Adrenal gland (tissue), 19 donors: ENCODE results near the gene NUP37. TPM values are rescaled to one million over a fixed set of nuclear protein-coding genes. Genes with fewer than 3 reads are reported as not detected.
A peak's percentile ranks its signal among the peaks of the same experiment; 100 is the strongest.
"Not testable (repeated sequence)": the region's sequence is repeated elsewhere in the genome, so short reads cannot be mapped to it uniquely, and the experiment has no call there.

Experiments
- DNase-seq, 7 donors: peaks; one replicate each; pipeline ENCODE4 v3.0.0-alpha.2; 2019 to 2020
- H3K27ac ChIP-seq, 5 donors: fragments of 200-600 bp; sonication (generic) in 4 of 5; 1 replicate in 3 of 5; 2 replicates in 2 of 5; pipeline versions ENCODE4 v1.5.1 to v1.8.0; 2016 to 2020; ENCODE audit warnings: mild to moderate bottlenecking in 1 of 5
- H3K27me3 ChIP-seq: fragments of 200-600 bp; 2 replicates; pipeline ENCODE4 v1.8.0; 2021
- H3K36me3 ChIP-seq, 2 donors: fragments of 200-600 bp; replicated peaks in 1 of 2; 1 replicate in 1 of 2; 2 replicates in 1 of 2; pipeline versions ENCODE4 v1.5.1 to v1.8.0; 2018 to 2022
- H3K4me1 ChIP-seq, 2 donors: fragments of 200-600 bp; replicated peaks in 1 of 2; 1 replicate in 1 of 2; 2 replicates in 1 of 2; pipeline versions ENCODE4 v1.5.1 to v1.8.0; 2018 to 2021
- H3K4me3 ChIP-seq, 4 donors: fragments of 200-600 bp; sonication (generic) in 3 of 4; one replicate each; pipeline ENCODE4 v1.5.1; 2016 to 2018
- H3K9me3 ChIP-seq, 3 donors: fragments of 200-600 bp; sonication (generic) in 1 of 3; replicated peaks in 1 of 3; 1 replicate in 2 of 3; 2 replicates in 1 of 3; pipeline versions ENCODE4 v1.5.1 to v1.8.0; 2016 to 2021
- CTCF ChIP-seq, 6 experiments: fragments of 450-650 bp in 4 of 6; fragments of 200-600 bp in 2 of 6; sonication (generic) in 1 of 6; IDR thresholded peaks; 1 replicate in 5 of 6; 2 replicates in 1 of 6; pipeline versions ENCODE4 v1.5.1 to v1.8.0; 2016 to 2021; ENCODE audit warnings: antibody characterized with exemption in 6 of 6, mild to moderate bottlenecking in 2 of 6, moderate library complexity in 1 of 6
- POLR2A ChIP-seq, 2 donors: fragments of 450-650 bp; IDR thresholded peaks; one replicate each; pipeline ENCODE4 v1.6.1; 2017; ENCODE audit warnings: antibody characterized with exemption in 2 of 2, mild to moderate bottlenecking in 2 of 2, moderate library complexity in 1 of 2
- WGBS, 4 donors: extraction: QIAGEN DNeasy Blood & Tissue Kit in 2 of 4; methylation state at CpG; one replicate each; pipeline versions ENCODE4 v1.1.5 to v1.1.7; 2013 to 2017; 5-methylcytosine and 5-hydroxymethylcytosine counted together
- intact Hi-C, 2 donors: fragments of 100-400 bp; cut with DNase I; formaldehyde crosslinking; loops; one replicate each; pipeline versions ENCODE4 v1.14.1 to v1.15.0; 2022 to 2023
- long read RNA-seq, 10 donors: library from polyadenylated mRNA in 3 of 10; unstranded in 2 of 10; stranded (forward) in 1 of 10; transcript quantifications; one replicate each; pipeline ENCODE4 v2.0.0 and lab custom pipeline, GENCODE V29; 2021 to 2026
- polyA plus RNA-seq, 3 donors: library from polyadenylated mRNA; stranded (reverse); fragments of 200-250 nt in 2 of 3; fragments of 350-450 nt in 1 of 3; fragmentation: Illumina TruSeq in 1 of 3; extraction: RNeasy Lipid Tissue Mini Kit (QIAGEN cat#74804) in 1 of 3; gene quantifications; one replicate each; pipeline ENCODE4 v1.2.3, GENCODE V29; 2013 to 2014
- total RNA-seq, 9 donors: library from RNA; depleted of rRNA in 4 of 9; stranded (reverse); fragments of >200 nt in 4 of 9; fragments of 120-200 nt in 1 of 9; fragmentation: NEBNext Ultra II Directional in 1 of 9; extraction: Animal tissue kit (Norgen Biotek cat#: 25700) in 1 of 9; gene quantifications; one replicate each; pipeline versions ENCODE4 v1.1.0 to v1.2.4, GENCODE V29; 2013 to 2023
- donor health status: healthy with polysubstance abuse.
- donor health status: Bipolar disorder and iron deficiency.
- donor health status: DM: yes; HTN: yes; CAD: no.
- donor health status: DM: no; HTN: no; CAD: no.
- donor health status: DM: no; HTN: no; CAD: no.
- donor health status: DM: yes; HTN: yes; CAD: no.

The NUP37 gene
- 10 to 100 TPM; 16.2 to 80.8 (median 29.7) TPM for total RNA-seq
- 10 to 100 TPM in 2 of 3 donors, 1 to 10 TPM in 1; 8.6 to 28.3 (median 12.5) TPM for polyA plus RNA-seq
- long read RNA-seq, donor 1, transcript NUP37-209 (10 exons, 2,372 nt) = major isoform, 7 of 18 reads
- long read RNA-seq, donor 1, partial matches to known transcripts = 10 of 18 reads
- long read RNA-seq, donor 1, other reads (novel, unspliced or antisense) = 0 of 18 reads
- long read RNA-seq, donor 2, transcript NUP37-209 (10 exons, 2,372 nt) = major isoform, 7 of 8 reads
- long read RNA-seq, donor 2, partial matches to known transcripts = 0 of 8 reads
- long read RNA-seq, donor 2, other reads (novel, unspliced or antisense) = 0 of 8 reads
- long read RNA-seq, donor 3, partial matches to known transcripts = 0 of 5 reads
- long read RNA-seq, donor 3, other reads (novel, unspliced or antisense) = 0 of 5 reads
- long read RNA-seq, donor 4, transcript NUP37-209 (10 exons, 2,372 nt) = major isoform, 15 of 19 reads
- long read RNA-seq, donor 4, partial matches to known transcripts = 1 of 19 reads
- long read RNA-seq, donor 4, other reads (novel, unspliced or antisense) = 1 of 19 reads
- long read RNA-seq, donor 5, transcript NUP37-209 (10 exons, 2,372 nt) = major isoform, 12 of 15 reads
- long read RNA-seq, donor 5, partial matches to known transcripts = 1 of 15 reads
- long read RNA-seq, donor 5, other reads (novel, unspliced or antisense) = 2 of 15 reads
- long read RNA-seq, donor 6, transcript NUP37-209 (10 exons, 2,372 nt) = major isoform, 8 of 9 reads
- long read RNA-seq, donor 6, partial matches to known transcripts = 0 of 9 reads
- long read RNA-seq, donor 6, other reads (novel, unspliced or antisense) = 1 of 9 reads
- long read RNA-seq, donor 7, transcript NUP37-209 (10 exons, 2,372 nt) = major isoform, 8 of 11 reads
- long read RNA-seq, donor 7, partial matches to known transcripts = 0 of 11 reads
- long read RNA-seq, donor 7, other reads (novel, unspliced or antisense) = 0 of 11 reads
- long read RNA-seq, donor 8, transcript NUP37-209 (10 exons, 2,372 nt) = major isoform, 13 of 24 reads
- long read RNA-seq, donor 8, partial matches to known transcripts = 9 of 24 reads
- long read RNA-seq, donor 8, other reads (novel, unspliced or antisense) = 0 of 24 reads
- long read RNA-seq, donor 9, transcript NUP37-209 (10 exons, 2,372 nt) = major isoform, 7 of 16 reads
- long read RNA-seq, donor 9, partial matches to known transcripts = 5 of 16 reads
- long read RNA-seq, donor 9, other reads (novel, unspliced or antisense) = 0 of 16 reads
- long read RNA-seq, donor 10, partial matches to known transcripts = 0 of 2 reads
- long read RNA-seq, donor 10, other reads (novel, unspliced or antisense) = 0 of 2 reads

- intact Hi-C loops = no loop called here
- Histone ChIP-seq H3K27ac (peak within 1 kb of the TSS in 4 of 5 donors; percentile 30 to 86 (median 54)), H3K4me1 (peaks cover 6 to 17% of the 10 kb centered on the region in 2 donors), H3K4me3 (peak within 1 kb of the TSS; percentile 7 to 88 (median 60)), H3K27me3 (no peaks in the 10 kb centered on the region), H3K9me3 (no peaks in the 10 kb centered on the region), H3K36me3 (peaks cover 0 to 21% of the 10 kb centered on the region in 2 donors)
- TF ChIP-seq POLR2A (IDR thresholded peaks at IDR 0.05) (peak; percentile 29 to 61), CTCF (IDR thresholded peaks at IDR 0.05) (peak in 1 of 6 experiments; percentile 18)
- peak; percentile 85 to 94 (median 89) for DNase-seq
- WGBS, 4 donors = 0 to 1% (median 0%) methylated on average over 18 to 62 of the region's 62 CpGs
Observed at GRCh38 chr12:102119674-102120563, at the start of gene NUP37, which contains the start of gene PARPBP. TSS of gene NUP37 (minus strand) at chr12:102120114. CDS start at chr12:102118518, 1,596 bp downstream. TSS of gene PARPBP (plus strand) at chr12:102120183. CDS start at chr12:102123889, 3,706 bp downstream.

- H3K4me1 ChIP-seq = no peaks in the 10 kb centered on the region
- H3K27me3 ChIP-seq = no peaks in the 10 kb centered on the region
- TF ChIP-seq POLR2A (IDR thresholded peaks at IDR 0.05) = no peak
- TF ChIP-seq CTCF (IDR thresholded peaks at IDR 0.05) = no peak
- no peaks in the 10 kb centered on the region for H3K9me3 ChIP-seq
- H3K36me3 ChIP-seq = no peaks in the 10 kb centered on the region
- H3K27ac ChIP-seq = no peak overlapping the region
- H3K4me3 ChIP-seq = no peak overlapping the region
- no peak for DNase-seq
- intact Hi-C loops = no loop called here
Observed at GRCh38 chr12:102167821-102168604, 48.1 kb upstream of the NUP37 start.

GRCh38 chr12:102163383-102163782, 43.5 kb upstream of the NUP37 start:
- WGBS, 4 donors = 90 to 96% (median 91%) methylated on average over 1 of the region's 1 CpG
- no peaks in the 10 kb centered on the region for H3K4me1 ChIP-seq
- no peak for DNase-seq
- no peaks in the 10 kb centered on the region for H3K36me3 ChIP-seq
- TF ChIP-seq CTCF (IDR thresholded peaks at IDR 0.05) (no peak), POLR2A (IDR thresholded peaks at IDR 0.05) (no peak)
- intact Hi-C loops = no loop called here
- no peak overlapping the region for H3K4me3 ChIP-seq
- no peak overlapping the region for H3K27ac ChIP-seq
- H3K9me3 ChIP-seq = no peaks in the 10 kb centered on the region
- no peaks in the 10 kb centered on the region for H3K27me3 ChIP-seq

- H3K36me3 ChIP-seq, H3K27me3 ChIP-seq, H3K4me1 ChIP-seq, H3K27ac ChIP-seq, H3K9me3 ChIP-seq, H3K4me3 ChIP-seq, intact Hi-C loops, DNase-seq: not testable (repeated sequence)
- 93 to 100% (median 99%) methylated on average over 3 of the region's 3 CpGs for whole genome bisulfite sequencing, 4 donors
Observed at GRCh38 chr12:102155206-102155605, 35.3 kb upstream of the NUP37 start.

- H3K27ac ChIP-seq = not testable (repeated sequence)
Observed at GRCh38 chr12:102147062-102147587, 27.2 kb upstream of the NUP37 start.

More at GRCh38 chr12:102147062-102147587, 27.2 kb upstream of the NUP37 start:
- H3K4me3 ChIP-seq, H3K4me1 ChIP-seq, DNase-seq, intact Hi-C loops, H3K27me3 ChIP-seq, H3K36me3 ChIP-seq, H3K9me3 ChIP-seq: not testable (repeated sequence)
- WGBS, 4 donors = 92 to 98% (median 95%) methylated on average over 3 to 4 of the region's 4 CpGs
